NT2/D1 (cell line): Measurements from ENCODE around the gene PSAP.

ENCODE experiments used
- SUZ12 ChIP-seq: IDR thresholded peaks from 2 replicates; pipeline ENCODE4 v1.6.1; 2011; ENCODE audit not compliant: insufficient read length, insufficient read depth; ENCODE audit errors: extremely low read depth
- YY1 ChIP-seq: IDR thresholded peaks from 2 replicates; pipeline ENCODE4 v1.6.1; 2011; ENCODE audit not compliant: insufficient read length, insufficient read depth
- ZNF274 ChIP-seq: IDR thresholded peaks from 2 replicates; pipeline ENCODE4 v1.6.1; 2011; ENCODE audit warnings: mild to moderate bottlenecking, low read depth, low read length

- TF ChIP-seq ZNF274 (no peak), SUZ12 (no peak), YY1 (no peak)
Observed at GRCh38 chr10:71783917-71784678, 67.0 kb downstream of the PSAP start.
